GM18861 (cell line): Measurements from ENCODE around the gene APOD.

ENCODE experiments used
- ATAC-seq: cut with Tn5 transposase; IDR thresholded peaks from one replicate; pipeline ENCODE4 v1.9.1; 2021; ENCODE audit not compliant: unreplicated experiment

APOD gene

DNA sequence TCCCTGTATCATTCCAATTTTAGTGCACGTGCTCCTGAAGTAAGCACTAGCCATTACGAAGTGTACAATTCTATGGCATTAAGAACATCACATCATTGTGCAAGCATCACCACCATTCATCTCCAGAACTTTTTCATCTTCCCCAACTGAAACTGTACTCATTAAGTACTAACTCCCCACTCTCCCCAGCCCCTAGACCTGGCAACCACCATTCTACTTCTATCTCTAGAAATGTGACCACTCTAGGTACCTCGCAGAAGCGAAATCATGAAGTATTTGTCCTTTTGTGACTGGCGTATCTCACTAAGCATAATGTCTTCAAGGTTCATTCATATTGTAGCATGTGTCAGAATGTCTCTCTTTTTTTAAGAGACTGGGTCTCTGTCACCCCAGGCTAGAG is 52.1 kb downstream of the APOD start:
- ATAC-seq, result no peak

DNA sequence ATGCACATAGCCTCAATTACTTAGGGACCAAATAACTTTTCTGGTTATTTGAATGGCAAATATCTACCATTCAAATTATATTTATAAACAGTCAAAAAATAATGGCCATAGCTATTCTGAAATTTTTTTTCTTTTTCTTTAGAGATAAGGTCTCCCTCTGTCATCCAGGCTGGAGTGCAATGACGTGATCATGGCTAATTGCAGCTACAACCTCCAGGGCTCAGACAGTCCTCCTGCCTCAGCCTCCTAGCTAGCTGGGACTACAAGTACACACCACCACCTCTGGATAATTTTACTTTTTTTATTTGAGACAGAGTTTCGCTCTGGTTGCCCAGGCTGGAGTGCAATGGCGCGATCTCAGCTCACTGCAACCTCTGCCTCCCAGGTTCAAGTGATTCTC is 57.2 kb downstream of the APOD start:
- no peak for ATAC-seq

DNA sequence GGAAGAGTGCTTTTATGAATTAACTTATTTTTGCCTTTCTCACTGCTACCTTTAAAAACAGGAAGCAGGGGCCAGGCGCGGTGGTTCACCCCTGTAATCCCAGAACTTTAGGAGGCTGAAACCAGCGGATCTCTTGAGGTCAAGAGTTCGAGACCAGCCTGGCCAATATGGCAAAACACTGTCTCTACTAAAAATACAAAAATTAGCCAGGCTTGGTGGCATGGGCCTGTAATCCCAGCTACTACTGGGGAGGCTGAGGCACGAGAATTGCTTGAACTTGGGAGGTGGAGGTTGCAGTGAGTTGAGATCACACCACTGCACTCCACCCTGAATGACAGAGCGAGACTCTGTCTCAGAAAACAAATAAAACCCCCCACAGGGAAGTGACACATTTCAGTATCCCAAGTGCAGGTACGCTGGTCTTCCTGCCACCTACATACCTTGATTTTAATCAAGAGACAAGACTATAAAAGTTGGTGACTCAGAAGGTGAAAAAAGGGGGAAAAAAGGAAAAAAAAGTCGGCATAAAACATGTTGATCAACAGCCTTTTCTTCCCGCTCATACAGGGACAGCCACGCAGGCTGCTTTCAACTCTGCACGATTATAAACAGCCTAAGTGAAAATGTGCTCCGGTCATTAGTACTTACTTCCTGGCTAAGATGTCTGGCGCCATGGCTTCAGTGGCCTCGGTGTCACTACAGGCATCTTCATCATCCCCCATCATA is 59.4 kb downstream of the APOD start:
- no peak for ATAC-seq

DNA sequence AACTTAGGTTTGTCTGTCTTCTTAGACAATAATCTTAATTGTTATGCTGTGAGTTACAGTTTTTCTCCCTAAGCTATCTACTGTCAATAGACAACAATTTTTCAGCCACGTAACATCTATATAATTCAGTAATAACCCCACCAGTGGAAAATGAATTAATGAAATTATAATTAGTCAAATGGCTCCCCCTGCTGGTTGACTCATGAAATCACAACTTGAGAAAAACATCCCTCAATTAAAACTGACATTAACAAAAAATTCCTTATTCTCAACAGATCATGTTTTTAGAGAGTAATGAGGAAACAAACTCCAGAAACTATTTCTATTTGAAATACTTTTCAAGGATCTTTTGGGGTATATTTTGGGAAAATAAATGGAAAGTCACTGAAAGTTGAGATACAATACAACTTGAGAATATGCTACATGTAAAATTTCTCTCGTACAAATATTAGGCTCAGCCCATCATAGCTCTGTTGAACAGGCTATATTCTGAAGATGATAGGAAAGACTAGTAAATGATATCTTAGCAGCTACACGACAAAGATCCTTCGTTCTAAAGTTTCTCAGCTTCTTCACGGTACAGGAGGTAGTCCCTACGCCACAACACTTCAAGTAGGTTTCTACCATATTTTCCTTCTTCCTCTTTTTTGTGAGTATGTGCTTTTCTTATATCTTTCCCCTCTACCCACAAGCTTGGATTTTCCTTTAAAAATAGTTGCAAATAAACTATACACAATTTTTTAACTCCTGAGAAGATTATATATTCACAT is 61.3 kb downstream of the APOD start:
- ATAC-seq, result no peak
